Smooth muscle cell (in vitro differentiated cells): ENCODE measurements around the gene ULK1. TPM values are rescaled to one million over a fixed set of nuclear protein-coding genes. Genes with fewer than 3 reads are reported as not detected.

ENCODE experiments used
- DNase-seq: peaks from one replicate; lab custom pipeline; 2025; ENCODE audit not compliant: unreplicated experiment; lab: John Stamatoyannopoulos, UW
- H2AFZ ChIP-seq: fragments of 200-600 bp; sonication (generic); 2 replicates; pipeline ENCODE4 v1.6.0; 2016; ENCODE audit warnings: antibody characterized with exemption, low read depth, mild to moderate bottlenecking
- H3F3A ChIP-seq: fragments of 200-600 bp; sonication (generic); 2 replicates; pipeline ENCODE4 v1.6.0; 2017; ENCODE audit warnings: antibody characterized with exemption, low read depth
- H3K27ac ChIP-seq: fragments of 200-600 bp; sonication (generic); 2 replicates; pipeline ENCODE4 v1.5.1; 2016; ENCODE audit warnings: low read depth, mild to moderate bottlenecking
- H3K27me3 ChIP-seq: fragments of 200-600 bp; sonication (generic); 2 replicates; pipeline ENCODE4 v1.6.1; 2016; ENCODE audit warnings: low read depth, mild to moderate bottlenecking
- H3K36me3 ChIP-seq: fragments of 200-600 bp; sonication (generic); 2 replicates; pipeline ENCODE4 v1.5.1; 2016; ENCODE audit warnings: low read depth
- H3K4me1 ChIP-seq: fragments of 200-600 bp; sonication (generic); 2 replicates; pipeline ENCODE4 v1.5.1; 2016; ENCODE audit warnings: low read depth
- H3K4me2 ChIP-seq: fragments of 200-600 bp; sonication (generic); 2 replicates; pipeline ENCODE4 v1.6.0; 2016; ENCODE audit warnings: mild to moderate bottlenecking
- H3K4me3 ChIP-seq: fragments of 200-600 bp; sonication (generic); 2 replicates; pipeline ENCODE4 v1.5.1; 2016; ENCODE audit warnings: mild to moderate bottlenecking
- H3K79me2 ChIP-seq: fragments of 200-600 bp; sonication (generic); 2 replicates; pipeline ENCODE4 v1.6.0; 2016; ENCODE audit warnings: low read depth, mild to moderate bottlenecking
- H3K9ac ChIP-seq: fragments of 200-600 bp; sonication (generic); 2 replicates; pipeline ENCODE4 v1.6.0; 2016; ENCODE audit warnings: low read depth
- H3K9me3 ChIP-seq: fragments of 200-600 bp; sonication (generic); replicated peaks from 2 replicates; pipeline ENCODE4 v1.5.1; 2016; ENCODE audit warnings: low read depth
- H4K20me1 ChIP-seq: fragments of 200-600 bp; sonication (generic); 2 replicates; pipeline ENCODE4 v1.6.0; 2016; ENCODE audit warnings: low read depth
- WGBS: methylation state at CpG from one replicate; pipeline ENCODE4 v1.1.7; 2016; ENCODE audit warnings: low lambda C conversion rate; 5-methylcytosine and 5-hydroxymethylcytosine counted together
- polyA plus RNA-seq: library from polyadenylated mRNA; unstranded; fragments of >200 nt; fragmentation: Nextera tagmentation; extraction: Ambion mirVana; gene quantifications from 2 replicates; pipeline ENCODE4 v1.2.1, GENCODE V29; 2016
- total RNA-seq: library from RNA; depleted of rRNA; stranded (reverse); fragments of >200 nt; gene quantifications from 2 replicates; pipeline ENCODE4 v1.2.3, GENCODE V29; 2014
- TF ChIP-seq, protein P1 (sequence below): fragments of 200-600 bp; sonication (generic); IDR thresholded peaks from 2 replicates; pipeline ENCODE4 v1.5.1; 2017; ENCODE audit warnings: borderline replicate concordance, mild to moderate bottlenecking, antibody characterized with exemption; ENCODE audit not compliant: insufficient read depth, poor library complexity, severe bottlenecking

ULK1 gene
- total and polyA plus RNA-seq, 2 experiments from 2014 or later, result 8.5 to 10.5 TPM

DNA sequence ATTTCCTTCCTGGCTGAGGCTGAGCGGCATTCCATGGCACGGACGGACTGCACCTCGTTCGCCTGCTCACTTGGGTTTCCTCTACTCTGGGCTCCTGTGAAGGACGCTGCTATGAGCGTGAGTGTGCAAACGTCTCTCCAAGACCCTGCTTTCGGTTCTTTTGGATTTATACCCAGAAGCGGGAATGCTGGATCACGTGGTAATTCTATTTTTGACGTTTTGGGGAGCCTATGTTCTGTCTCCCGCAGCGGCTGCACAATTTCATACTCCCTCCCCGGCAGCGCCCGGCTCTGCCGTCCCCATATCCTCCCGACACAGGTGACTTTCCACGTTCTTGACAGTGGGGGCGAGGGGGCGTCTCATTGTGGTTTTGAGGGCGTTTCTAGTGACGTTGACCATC, 45.7 kb upstream of the ULK1 start:
- H3K79me2 ChIP-seq, result no peaks in the 10 kb centered on the region
- no peak overlapping the region for H3K4me3 ChIP-seq
- no peak overlapping the region for H3K4me2 ChIP-seq
- TF ChIP-seq, protein P1, sequence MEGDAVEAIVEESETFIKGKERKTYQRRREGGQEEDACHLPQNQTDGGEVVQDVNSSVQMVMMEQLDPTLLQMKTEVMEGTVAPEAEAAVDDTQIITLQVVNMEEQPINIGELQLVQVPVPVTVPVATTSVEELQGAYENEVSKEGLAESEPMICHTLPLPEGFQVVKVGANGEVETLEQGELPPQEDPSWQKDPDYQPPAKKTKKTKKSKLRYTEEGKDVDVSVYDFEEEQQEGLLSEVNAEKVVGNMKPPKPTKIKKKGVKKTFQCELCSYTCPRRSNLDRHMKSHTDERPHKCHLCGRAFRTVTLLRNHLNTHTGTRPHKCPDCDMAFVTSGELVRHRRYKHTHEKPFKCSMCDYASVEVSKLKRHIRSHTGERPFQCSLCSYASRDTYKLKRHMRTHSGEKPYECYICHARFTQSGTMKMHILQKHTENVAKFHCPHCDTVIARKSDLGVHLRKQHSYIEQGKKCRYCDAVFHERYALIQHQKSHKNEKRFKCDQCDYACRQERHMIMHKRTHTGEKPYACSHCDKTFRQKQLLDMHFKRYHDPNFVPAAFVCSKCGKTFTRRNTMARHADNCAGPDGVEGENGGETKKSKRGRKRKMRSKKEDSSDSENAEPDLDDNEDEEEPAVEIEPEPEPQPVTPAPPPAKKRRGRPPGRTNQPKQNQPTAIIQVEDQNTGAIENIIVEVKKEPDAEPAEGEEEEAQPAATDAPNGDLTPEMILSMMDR, result no peak
- no peak for DNase-seq
- no peaks in the 10 kb centered on the region for H3K4me1 ChIP-seq
- H3K36me3 ChIP-seq, result no peaks in the 10 kb centered on the region
- H3K27me3 ChIP-seq, result no peaks in the 10 kb centered on the region
- no peaks in the 10 kb centered on the region for H4K20me1 ChIP-seq
- WGBS, result 95% methylated on average over 24 of the region's 24 CpGs
- no peak overlapping the region for H2AFZ ChIP-seq
- no peaks in the 10 kb centered on the region for H3K9me3 ChIP-seq
- H3K9ac ChIP-seq, result no peak overlapping the region
- H3K27ac ChIP-seq, result no peak overlapping the region
- no peaks in the 10 kb centered on the region for H3F3A ChIP-seq

DNA sequence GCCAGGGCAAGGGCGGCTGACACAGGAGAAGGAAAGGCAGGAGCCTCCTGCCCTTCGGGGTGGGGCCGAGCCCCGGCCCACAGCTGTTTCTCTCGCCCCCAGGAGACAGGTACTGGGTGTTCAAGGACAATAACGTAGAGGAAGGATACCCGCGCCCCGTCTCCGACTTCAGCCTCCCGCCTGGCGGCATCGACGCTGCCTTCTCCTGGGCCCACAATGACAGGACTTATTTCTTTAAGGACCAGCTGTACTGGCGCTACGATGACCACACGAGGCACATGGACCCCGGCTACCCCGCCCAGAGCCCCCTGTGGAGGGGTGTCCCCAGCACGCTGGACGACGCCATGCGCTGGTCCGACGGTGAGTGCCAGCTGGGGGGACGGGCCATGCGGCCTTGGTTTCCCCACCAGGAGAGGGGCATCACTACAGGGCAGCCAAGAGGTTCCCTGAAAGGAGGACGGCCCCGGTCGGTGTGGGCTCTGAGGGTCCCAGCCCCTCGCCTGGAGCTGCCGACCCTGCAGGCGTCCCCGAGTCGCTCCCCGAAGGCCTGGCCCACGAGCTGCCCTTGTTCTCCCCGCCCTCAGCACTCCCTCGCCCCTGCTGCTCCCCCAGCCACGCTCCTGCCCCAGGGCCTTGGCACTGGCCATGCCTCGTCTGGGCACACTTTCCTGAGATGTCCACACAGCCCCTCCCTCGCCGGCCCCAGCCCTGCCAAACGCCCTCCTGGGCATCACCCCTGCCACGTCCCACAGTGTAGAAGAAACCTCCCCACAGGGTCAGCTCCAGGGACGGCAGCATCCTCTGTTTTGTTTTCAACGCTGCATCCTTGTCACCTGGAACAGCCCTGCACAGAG, 44.5 kb upstream of the ULK1 start:
- no peak overlapping the region for H2AFZ ChIP-seq
- no peaks in the 10 kb centered on the region for H4K20me1 ChIP-seq
- H3K27ac ChIP-seq, result no peak overlapping the region
- no peaks in the 10 kb centered on the region for H3K27me3 ChIP-seq
- H3K9ac ChIP-seq, result no peak overlapping the region
- no peak overlapping the region for H3K4me2 ChIP-seq
- H3K4me3 ChIP-seq, result no peak overlapping the region
- no peak for DNase-seq
- WGBS, result 95% methylated on average over 46 of the region's 47 CpGs
- H3F3A ChIP-seq, result no peaks in the 10 kb centered on the region
- H3K36me3 ChIP-seq, result no peaks in the 10 kb centered on the region
- TF ChIP-seq, protein P1, result no peak
- H3K4me1 ChIP-seq, result no peaks in the 10 kb centered on the region
- no peaks in the 10 kb centered on the region for H3K9me3 ChIP-seq
- H3K79me2 ChIP-seq, result no peaks in the 10 kb centered on the region

DNA sequence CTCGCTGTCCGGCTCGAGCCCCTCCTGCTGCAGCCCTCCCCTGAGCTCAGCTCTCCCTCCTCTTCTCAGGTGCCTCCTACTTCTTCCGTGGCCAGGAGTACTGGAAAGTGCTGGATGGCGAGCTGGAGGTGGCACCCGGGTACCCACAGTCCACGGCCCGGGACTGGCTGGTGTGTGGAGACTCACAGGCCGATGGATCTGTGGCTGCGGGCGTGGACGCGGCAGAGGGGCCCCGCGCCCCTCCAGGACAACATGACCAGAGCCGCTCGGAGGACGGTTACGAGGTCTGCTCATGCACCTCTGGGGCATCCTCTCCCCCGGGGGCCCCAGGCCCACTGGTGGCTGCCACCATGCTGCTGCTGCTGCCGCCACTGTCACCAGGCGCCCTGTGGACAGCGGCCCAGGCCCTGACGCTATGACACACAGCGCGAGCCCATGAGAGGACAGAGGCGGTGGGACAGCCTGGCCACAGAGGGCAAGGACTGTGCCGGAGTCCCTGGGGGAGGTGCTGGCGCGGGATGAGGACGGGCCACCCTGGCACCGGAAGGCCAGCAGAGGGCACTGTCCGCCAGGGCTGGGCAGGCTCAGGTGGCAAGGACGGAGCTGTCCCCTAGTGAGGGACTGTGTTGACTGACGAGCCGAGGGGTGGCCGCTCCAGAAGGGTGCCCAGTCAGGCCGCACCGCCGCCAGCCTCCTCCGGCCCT, 43.4 kb upstream of the ULK1 start:
- no peaks in the 10 kb centered on the region for H3K79me2 ChIP-seq
- H2AFZ ChIP-seq, result no peak overlapping the region
- no peak for DNase-seq
- H3F3A ChIP-seq, result no peaks in the 10 kb centered on the region
- TF ChIP-seq, protein P1, result peak; percentile 66
- WGBS, result 88% methylated on average over 29 of the region's 41 CpGs
- H4K20me1 ChIP-seq, result no peaks in the 10 kb centered on the region
- H3K27ac ChIP-seq, result no peak overlapping the region
- no peak overlapping the region for H3K9ac ChIP-seq
- no peaks in the 10 kb centered on the region for H3K27me3 ChIP-seq
- H3K4me1 ChIP-seq, result no peaks in the 10 kb centered on the region
- H3K36me3 ChIP-seq, result no peaks in the 10 kb centered on the region
- H3K4me2 ChIP-seq, result no peak overlapping the region
- no peaks in the 10 kb centered on the region for H3K9me3 ChIP-seq
- H3K4me3 ChIP-seq, result no peak overlapping the region
